HPDE6-E6E7 (cell line): ENCODE measurements around the gene RASGRP4.
"Not testable (repeated sequence)": the region's sequence is repeated elsewhere in the genome, so short reads cannot be mapped to it uniquely, and the experiment has no call there.

Experiments
- DNase-seq: peaks from one replicate; pipeline ENCODE4 v3.0.0; 2011; ENCODE audit warnings: missing footprints; ENCODE audit errors: extremely low spot score

The RASGRP4 gene

DNA sequence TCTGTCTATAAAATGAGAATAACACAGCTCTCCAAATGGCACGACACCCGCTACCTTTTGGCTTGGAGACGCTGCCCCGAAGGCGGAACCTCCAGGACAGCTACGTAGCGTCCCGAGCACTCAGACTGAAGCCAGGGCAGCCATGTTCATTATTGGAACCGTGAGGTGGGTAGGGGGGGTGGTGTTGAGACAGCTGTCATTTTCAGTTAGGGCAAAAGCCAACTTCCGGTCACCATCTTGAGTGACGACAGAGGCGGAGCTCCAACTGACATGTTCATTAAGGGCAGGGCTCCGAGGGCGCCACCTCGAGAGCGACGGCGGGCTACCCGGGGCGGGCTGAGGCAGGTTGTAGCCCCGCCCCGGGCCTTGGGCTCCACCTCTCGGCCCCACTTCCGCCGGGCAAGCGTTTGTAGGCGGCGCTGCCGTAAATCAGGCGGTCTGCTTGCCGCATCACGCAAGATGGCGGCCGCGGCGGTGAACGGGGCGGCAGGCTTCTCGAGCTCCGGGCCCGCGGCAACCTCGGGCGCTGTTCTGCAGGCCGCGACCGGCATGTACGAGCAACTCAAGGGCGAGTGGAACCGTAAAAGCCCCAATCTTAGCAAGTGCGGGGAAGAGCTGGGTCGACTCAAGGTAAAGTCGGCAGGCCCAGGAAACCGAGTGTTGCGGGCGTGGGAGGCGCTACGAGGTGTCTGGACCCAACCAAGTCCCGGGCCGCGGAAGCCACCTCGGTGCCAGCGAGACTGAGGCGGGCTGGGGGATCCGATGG, 51.5 kb downstream of the RASGRP4 start, which contains the start of gene PSMD8:
Gene PSMD8 (plus strand): TSS at position 240 of the 766 bp plus-strand sequence. CDS start 31 bp downstream, at position 271.
- DNase-seq: peak; percentile 96

DNA sequence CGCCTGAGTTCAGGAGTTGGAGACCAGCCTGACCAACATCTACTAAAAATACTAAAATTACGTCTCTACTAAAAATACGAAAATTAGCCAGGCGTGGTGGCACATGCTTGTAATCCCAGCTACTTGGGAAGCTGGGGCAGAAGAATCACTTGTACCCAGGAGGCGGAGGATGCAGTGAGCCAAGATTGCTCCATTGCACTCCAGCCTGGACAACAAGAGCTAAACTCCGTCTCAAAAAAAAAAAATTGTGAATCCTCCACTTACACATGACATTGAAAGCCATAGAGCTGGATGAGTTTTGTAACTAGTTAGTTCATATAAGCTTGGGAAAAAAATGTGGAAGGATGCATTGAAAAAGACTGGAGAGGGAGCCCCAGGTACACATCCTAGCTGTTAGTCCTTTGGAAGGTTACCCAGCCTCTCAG, 52.1 kb downstream of the RASGRP4 start:
- DNase-seq: no peak

DNA sequence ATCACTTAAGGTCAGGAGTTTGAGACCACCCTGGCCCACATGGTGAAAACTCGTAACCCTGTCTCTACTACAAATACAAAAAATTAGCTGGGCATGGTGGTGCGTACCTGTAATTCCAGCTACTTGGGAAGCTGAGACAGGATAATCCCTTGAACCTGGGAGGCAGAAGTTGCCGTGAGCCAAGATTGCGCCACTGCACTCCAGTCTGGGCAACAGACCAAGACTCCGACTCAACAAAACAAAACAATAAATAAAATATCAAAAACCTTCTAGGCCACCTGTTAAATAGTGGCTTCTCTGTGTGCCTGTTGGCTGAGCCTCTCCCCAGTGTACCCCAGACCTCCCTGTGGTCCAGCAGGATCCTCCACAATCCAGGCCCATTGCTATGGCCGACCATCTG, 54.9 kb downstream of the RASGRP4 start:
- no peak for DNase-seq

DNA sequence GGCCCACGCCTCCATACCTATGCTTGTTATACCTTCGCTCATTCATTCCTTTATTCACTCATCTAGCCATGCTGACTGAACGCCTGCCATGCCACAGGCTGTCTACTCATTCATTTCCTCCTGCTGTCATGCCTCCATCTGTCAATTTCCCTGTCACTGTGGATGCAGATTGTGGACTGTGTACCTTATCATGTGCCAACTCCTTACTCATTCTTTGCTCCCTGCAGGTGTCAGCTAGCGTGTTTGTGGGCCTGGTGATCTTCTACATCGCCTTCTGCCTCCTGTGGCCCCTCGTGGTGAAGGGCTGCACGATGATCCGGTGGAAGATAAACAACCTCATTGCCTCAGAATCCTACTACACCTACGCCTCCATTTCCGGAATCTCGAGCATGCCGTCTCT, 55.7 kb downstream of the RASGRP4 start:
- DNase-seq: no peak

DNA sequence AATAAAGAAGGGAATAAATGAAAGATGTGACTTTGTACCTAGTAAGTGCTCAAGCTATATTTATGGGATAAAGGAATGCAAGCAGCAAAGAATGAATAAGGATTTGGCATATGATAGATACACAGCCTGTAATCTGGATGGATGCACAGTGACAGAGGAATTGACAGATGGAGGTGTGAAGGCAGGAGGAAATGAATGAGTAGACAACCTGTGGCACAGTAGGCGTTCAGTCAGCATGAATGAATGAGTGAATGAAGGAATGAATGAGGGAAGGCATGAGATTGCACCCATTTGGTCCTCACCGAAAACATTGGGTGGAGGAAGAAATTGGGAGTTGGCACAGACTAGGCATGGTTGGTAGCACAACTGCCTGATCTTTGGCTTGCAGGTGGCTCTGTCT, 56.4 kb downstream of the RASGRP4 start:
- no peak for DNase-seq

DNA sequence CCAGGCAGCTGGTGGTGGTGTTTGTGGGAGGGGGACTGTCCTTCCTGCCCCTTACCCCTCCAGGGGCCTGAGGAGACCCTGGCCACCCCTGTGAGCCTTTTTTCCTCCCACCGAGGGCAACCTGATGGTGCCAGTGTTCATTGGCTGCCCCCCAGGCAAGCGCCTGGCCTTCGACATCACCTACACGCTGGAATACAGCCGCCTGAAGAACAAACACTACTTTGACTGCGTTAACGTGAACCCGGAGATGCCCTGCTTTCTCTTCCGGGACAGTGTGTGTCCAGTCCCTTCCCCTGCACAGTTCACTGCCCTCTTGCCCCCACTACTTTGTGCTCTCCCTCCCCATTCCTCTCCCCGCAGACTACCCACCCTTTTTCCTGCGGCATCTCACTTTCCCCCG, 59.0 kb downstream of the RASGRP4 start:
- no peak for DNase-seq

DNA sequence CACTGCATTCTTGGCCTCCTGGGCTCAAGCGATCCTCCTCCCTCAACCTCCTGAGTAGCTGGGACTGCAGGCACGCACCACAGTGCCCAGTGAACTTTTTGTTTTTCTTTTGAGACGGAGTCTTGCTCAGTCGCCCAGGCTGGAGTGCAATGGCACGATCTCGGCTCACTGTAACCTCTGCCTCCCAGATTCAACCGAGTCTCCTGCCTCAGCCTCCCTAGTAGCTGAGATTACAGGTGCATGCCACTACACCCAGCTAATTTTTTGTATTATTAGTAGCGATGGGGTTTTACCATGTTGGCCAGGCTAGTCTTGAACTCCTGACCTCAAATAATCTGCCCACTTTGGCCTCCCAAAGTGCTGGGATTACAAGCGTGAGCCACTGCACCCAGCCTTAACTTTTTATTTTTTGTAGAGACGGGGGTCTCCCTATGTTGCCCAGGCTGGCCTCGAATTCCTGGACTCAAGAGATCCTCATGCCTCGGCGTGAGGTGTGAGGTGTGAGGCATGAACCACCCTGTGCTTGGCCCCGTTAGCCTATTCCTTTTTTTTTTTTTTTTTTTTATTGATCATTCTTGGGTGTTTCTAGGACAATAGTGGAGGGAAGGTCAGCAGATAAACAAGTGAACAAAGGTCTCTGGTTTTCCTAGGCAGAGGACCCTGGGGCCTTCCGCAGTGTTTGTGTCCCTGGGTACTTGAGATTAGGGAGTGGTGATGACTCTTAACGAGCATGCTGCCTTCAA, 62.9 kb downstream of the RASGRP4 start:
- DNase-seq: not testable (repeated sequence)

DNA sequence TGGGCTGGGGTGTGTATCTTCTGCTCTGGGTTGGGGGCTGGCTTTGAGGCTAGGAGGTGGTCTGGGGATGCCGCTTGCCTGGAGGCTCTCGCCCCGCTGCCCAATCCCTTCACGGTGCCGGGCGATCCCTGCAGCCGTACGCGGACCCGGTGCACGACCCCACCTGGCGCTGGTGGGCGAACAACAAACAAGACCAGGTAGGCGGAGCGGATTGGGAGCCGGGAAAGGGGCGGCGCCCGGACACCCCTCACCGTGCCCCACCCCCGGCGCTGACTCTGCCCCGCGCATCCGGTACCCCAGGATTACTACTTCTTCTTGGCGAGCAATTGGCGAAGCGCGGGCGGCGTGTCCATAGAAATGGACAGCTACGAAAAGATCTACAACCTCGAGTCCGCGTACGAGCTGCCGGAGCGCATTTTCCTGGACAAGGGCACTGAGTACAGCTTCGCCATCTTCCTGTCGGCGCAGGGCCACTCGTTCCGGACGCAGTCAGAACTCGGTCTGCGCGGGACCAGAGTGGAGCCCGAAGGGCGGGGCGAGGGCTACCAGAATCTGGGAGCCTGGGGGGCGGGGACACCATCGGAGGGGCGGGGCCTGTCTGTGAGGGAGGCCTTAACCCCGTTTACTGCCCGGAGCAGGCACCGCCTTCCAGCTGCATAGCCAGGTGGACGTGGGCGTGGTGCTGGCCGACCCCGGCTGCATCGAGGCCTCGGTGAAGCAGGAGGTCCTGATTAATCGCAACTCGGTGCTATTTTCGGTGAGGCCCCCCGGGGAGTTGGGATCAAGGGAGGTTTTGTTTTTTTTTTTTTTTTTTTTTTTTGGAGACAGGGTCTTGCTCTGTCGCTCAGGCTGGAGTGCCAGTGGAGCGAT, 63.7 kb downstream of the RASGRP4 start:
- peak; percentile 62 for DNase-seq

DNA sequence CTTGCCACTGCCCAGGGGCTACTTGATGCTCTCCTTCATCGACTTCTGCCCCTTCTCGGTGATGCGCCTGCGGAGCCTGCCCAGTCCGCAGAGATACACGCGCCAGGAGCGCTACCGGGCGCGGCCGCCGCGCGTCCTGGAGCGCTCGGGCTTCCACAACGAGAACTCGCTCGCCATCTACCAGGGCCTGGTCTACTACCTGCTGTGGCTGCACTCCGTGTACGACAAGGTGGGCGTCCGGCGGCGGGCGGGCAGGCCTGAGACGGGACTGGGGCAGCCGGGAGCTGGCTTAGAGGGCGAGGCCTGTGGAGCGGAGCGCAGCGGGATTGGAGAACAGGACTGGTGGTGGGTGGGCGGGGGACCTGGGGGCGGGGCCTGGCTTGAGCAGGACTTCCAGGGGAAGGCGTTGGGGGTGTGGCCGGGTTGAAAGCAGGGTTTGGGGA, 64.4 kb downstream of the RASGRP4 start:
- peak; percentile 95 for DNase-seq

DNA sequence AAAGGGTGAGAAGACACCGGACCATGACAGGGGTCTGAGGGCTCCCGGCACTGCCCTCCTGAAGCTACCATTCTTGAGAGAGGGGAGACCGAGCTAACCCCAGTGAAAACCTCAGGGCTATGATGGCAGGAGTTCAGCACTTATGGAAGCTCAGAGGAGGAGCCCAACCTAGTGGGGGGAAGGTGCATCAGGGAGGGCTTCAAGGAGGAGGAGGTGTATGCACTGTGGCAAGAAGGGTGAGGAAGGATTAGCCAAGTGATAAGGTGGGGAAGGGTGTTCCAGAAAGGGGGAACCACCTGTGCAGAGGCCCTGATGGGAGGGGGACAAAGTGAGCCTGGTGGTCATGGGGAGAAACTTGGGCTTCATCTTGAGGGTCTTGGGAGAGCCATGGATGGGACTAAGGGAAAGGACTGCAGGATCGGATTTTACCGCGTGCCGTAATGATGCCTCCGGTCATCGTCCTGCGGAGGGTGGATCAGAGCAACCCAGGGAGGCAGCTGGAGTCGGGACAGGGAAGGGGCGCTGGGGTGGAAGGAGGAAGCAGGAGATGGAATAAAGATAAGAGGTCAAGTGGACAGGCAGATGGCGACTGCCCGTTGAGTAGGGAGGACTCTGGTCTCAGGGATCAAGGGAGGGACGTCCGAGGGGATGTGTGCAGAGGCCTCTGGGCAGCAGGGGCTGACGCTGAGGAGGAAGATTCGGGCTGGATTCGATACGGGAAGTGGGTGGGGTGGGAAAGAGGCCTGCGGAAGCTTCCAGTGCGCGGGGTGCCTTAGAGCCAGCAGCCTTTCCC, 65.0 kb downstream of the RASGRP4 start:
- DNase-seq: no peak

DNA sequence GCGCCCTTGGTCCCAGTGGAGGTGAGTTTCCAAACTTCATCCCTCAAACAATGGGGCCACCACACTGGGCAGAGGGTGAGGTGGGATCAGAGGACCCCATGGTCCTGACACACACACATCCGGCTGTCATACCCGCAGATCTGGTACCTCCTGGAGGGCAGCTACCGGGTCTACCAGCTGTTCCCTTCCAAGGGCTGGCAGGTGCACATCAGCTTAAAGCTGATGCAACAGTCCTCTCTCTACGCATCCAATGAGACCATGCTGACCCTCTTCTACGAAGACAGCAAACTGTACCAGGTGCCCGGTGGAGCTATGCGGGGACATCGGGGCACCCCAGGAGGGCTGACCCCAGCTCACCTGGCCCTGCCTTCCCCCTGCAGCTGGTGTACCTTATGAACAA, 65.7 kb downstream of the RASGRP4 start:
- no peak for DNase-seq

DNA sequence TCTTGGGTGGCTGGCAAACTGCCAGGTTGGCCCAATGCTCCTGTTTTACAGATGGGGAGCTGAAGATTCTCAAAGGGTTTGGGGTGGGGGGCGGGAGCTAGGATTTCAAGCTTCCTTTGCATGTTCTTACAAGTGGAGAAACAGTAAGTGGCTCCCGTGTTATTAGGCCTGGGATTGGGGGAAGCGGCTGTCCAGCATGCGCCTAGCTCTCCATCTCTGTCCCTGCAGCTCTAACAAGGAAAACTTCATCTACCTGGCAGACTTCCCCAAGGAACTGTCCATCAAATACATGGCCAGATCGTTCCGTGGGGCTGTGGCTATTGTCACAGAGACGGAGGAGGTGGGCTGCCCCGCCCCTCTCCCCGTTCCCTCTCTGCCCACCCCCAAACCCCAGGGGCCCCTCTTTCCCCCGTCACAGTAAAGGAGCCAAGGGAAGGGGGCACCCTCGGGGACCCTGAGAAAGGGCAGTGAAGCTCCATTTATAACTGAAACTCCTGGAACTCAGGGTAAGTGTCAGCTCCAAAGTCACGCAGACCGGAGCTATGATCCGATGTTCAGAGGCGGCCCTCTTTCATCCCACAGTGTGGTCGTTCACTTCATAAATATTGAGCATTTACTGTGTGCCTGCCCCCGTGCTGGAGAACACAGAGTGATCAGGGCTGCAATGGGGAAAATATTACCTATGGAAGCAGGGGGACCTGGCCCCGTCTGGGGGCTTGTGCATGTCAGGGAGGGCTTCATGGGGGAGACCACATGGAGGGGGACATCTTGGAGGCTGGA, 66.6 kb downstream of the RASGRP4 start:
- no peak for DNase-seq
